H1 (cell line): ENCODE results near the gene EPB41L1. TPM values are rescaled to one million over a fixed set of nuclear protein-coding genes. Genes with fewer than 3 reads are reported as not detected.

ENCODE experiments used
- CTCF ChIA-PET: fragments of 300-600 bp; sonication (Branson Sonifier 250); formaldehyde crosslinking; loops from one replicate; lab custom pipeline; 2021; ENCODE audit not compliant: partially characterized antibody; lab: Charles Lee
- POLR2A ChIA-PET: fragments of 300-600 bp; sonication (Branson Sonifier 250); formaldehyde crosslinking; loops from one replicate; lab custom pipeline; 2021; ENCODE audit warnings: inconsistent platforms; ENCODE audit not compliant: partially characterized antibody; lab: Charles Lee
- DNase-seq, 2 experiments: peaks; one replicate each; pipeline versions ENCODE4 v3.0.0 to v3.0.0-alpha.2; 2010 to 2022; ENCODE audit warnings: low spot score in 2 of 2, low read depth in 1 of 2, mixed read lengths in 1 of 2
- FAIRE-seq: peaks from 2 replicates; lab custom pipeline; 2011; peaks lifted over from hg19 to GRCh38; lab: Jason Lieb, UNC
- H2AFZ ChIP-seq: 2 replicates; pipeline ENCODE4 v1.8.1; 2012; ENCODE audit warnings: low read length, inconsistent platforms
- H2AK5ac ChIP-seq: 2 replicates; pipeline ENCODE4 v1.6.1; 2013; ENCODE audit warnings: low read depth, low read length
- H2BK120ac ChIP-seq: replicated peaks from 2 replicates; pipeline ENCODE3; 2013; ENCODE audit warnings: low read depth, low read length, inconsistent platforms
- H2BK12ac ChIP-seq: 2 replicates; pipeline ENCODE4 v1.6.1; 2013; ENCODE audit warnings: low read depth, low read length
- H2BK15ac ChIP-seq: 2 replicates; pipeline ENCODE4 v1.6.1; 2013; ENCODE audit warnings: low read length
- H2BK20ac ChIP-seq: 2 replicates; pipeline ENCODE4 v1.6.1; 2013; ENCODE audit warnings: low read length
- H2BK5ac ChIP-seq: 2 replicates; pipeline ENCODE4 v1.6.1; 2013; ENCODE audit warnings: low read depth, low read length
- H3K14ac ChIP-seq: 2 replicates; pipeline ENCODE4 v1.6.1; 2013; ENCODE audit warnings: inconsistent platforms; ENCODE audit not compliant: insufficient read length
- H3K18ac ChIP-seq: 2 replicates; pipeline ENCODE4 v1.6.1; 2013; ENCODE audit warnings: low read length; ENCODE audit errors: extremely low read depth
- H3K23ac ChIP-seq: 2 replicates; pipeline ENCODE4 v1.6.1; 2013; ENCODE audit warnings: inconsistent platforms; ENCODE audit not compliant: insufficient read length
- H3K23me2 ChIP-seq: 2 replicates; pipeline ENCODE4 v1.6.1; 2013; ENCODE audit warnings: low read depth, low read length
- H3K27ac ChIP-seq: 2 replicates; pipeline ENCODE4 v1.6.1; 2011; ENCODE audit warnings: low read depth, low read length, inconsistent platforms
- H3K27me3 ChIP-seq, 4 experiments: replicated peaks in 1 of 4; 1 replicate in 1 of 4; 2 replicates in 3 of 4; pipeline versions ENCODE4 v1.6.1 to v1.8.1; 2011 to 2013; ENCODE audit warnings: low read length in 3 of 4, mild to moderate bottlenecking in 3 of 4, inconsistent platforms in 2 of 4, mixed read lengths in 2 of 4, moderate library complexity in 1 of 4; ENCODE audit not compliant: control insufficient read depth in 3 of 4, insufficient read depth in 3 of 4; ENCODE audit errors: extremely low read depth in 1 of 4
- H3K36me3 ChIP-seq, 4 experiments: 2 replicates each; pipeline versions ENCODE4 v1.6.1 to v1.8.1; 2011 to 2013; ENCODE audit warnings: mild to moderate bottlenecking in 4 of 4, low read length in 3 of 4, moderate library complexity in 2 of 4, control low read depth in 1 of 4, inconsistent platforms in 1 of 4; ENCODE audit not compliant: insufficient read depth in 4 of 4, control insufficient read depth in 2 of 4
- H3K4ac ChIP-seq: replicated peaks from 2 replicates; pipeline ENCODE3; 2013; ENCODE audit warnings: low read length, low read depth, mixed read lengths, inconsistent platforms; ENCODE audit not compliant: insufficient read length
- H3K4me1 ChIP-seq, 4 experiments: replicated peaks in 1 of 4; 1 replicate in 1 of 4; 2 replicates in 3 of 4; pipeline versions ENCODE4 v1.6.1 to v1.8.1; 2011 to 2013; ENCODE audit warnings: low read length in 3 of 4, inconsistent platforms in 2 of 4, mixed read lengths in 1 of 4; ENCODE audit not compliant: insufficient read depth in 4 of 4, control insufficient read depth in 3 of 4
- H3K4me2 ChIP-seq, 2 experiments: 2 replicates each; pipeline versions ENCODE4 v1.6.1 to v1.8.1; 2011 to 2013; ENCODE audit warnings: low read depth in 2 of 2, low read length in 2 of 2, control low read depth in 1 of 2, inconsistent platforms in 1 of 2, mild to moderate bottlenecking in 1 of 2; ENCODE audit not compliant: insufficient read depth in 1 of 2
- H3K4me3 ChIP-seq, 4 experiments: fragments of 200-600, 300-600 bp in 1 of 4; sonication (generic), shearing (Covaris generic), sonication (Bioruptor Twin) in 1 of 4; 2 replicates each; pipeline versions ENCODE4 v1.5.1 to v1.8.1; 2011 to 2016; ENCODE audit warnings: low read length in 4 of 4, low read depth in 3 of 4, control low read depth in 2 of 4, inconsistent platforms in 2 of 4, mild to moderate bottlenecking in 2 of 4, mixed read lengths in 1 of 4, moderate library complexity in 1 of 4; ENCODE audit not compliant: insufficient read depth in 2 of 4; ENCODE audit errors: extremely low read depth in 1 of 4
- H3K56ac ChIP-seq: replicated peaks from 2 replicates; pipeline ENCODE3; 2013; ENCODE audit warnings: low read depth, mild to moderate bottlenecking, mixed read lengths, low read length, inconsistent platforms; ENCODE audit not compliant: insufficient read length
- H3K79me1 ChIP-seq: 2 replicates; pipeline ENCODE4 v1.6.1; 2013; ENCODE audit warnings: low read depth, low read length, control low read depth
- H3K79me2 ChIP-seq, 2 experiments: 2 replicates each; pipeline versions ENCODE4 v1.6.1 to v1.8.1; 2012 to 2013; ENCODE audit warnings: low read length in 2 of 2, mild to moderate bottlenecking in 2 of 2, inconsistent platforms in 1 of 2; ENCODE audit not compliant: insufficient read depth in 2 of 2, control insufficient read depth in 1 of 2
- H3K9ac ChIP-seq, 4 experiments: replicated peaks in 1 of 4; 1 replicate in 1 of 4; 2 replicates in 3 of 4; pipeline versions ENCODE4 v1.6.1 to v1.8.1; 2011 to 2013; ENCODE audit warnings: low read depth in 3 of 4, low read length in 3 of 4, control low read depth in 2 of 4, mild to moderate bottlenecking in 2 of 4, moderate library complexity in 2 of 4, inconsistent platforms in 1 of 4; ENCODE audit errors: extremely low read depth in 1 of 4
- H3K9me3 ChIP-seq, 2 experiments: 2 replicates each; pipeline versions ENCODE4 v1.6.1 to v1.8.1; 2012 to 2013; ENCODE audit warnings: mild to moderate bottlenecking in 2 of 2, moderate library complexity in 2 of 2, control low read depth in 1 of 2, inconsistent platforms in 1 of 2, low read depth in 1 of 2, low read length in 1 of 2, mixed read lengths in 1 of 2; ENCODE audit not compliant: insufficient read depth in 2 of 2
- H4K20me1 ChIP-seq, 2 experiments: replicated peaks in 1 of 2; 2 replicates each; pipeline versions ENCODE3 to v1.8.1; 2011 to 2013; ENCODE audit warnings: inconsistent platforms in 2 of 2, low read length in 2 of 2, mild to moderate bottlenecking in 1 of 2; ENCODE audit not compliant: insufficient read depth in 2 of 2, control insufficient read depth in 1 of 2
- H4K5ac ChIP-seq: 2 replicates; pipeline ENCODE4 v1.6.1; 2013; ENCODE audit warnings: low read length, low read depth, mixed read lengths, inconsistent platforms; ENCODE audit not compliant: insufficient read length
- H4K8ac ChIP-seq: 2 replicates; pipeline ENCODE4 v1.8.0; 2013; ENCODE audit warnings: mild to moderate bottlenecking, moderate library complexity, low read length, inconsistent platforms; ENCODE audit not compliant: insufficient read depth; ENCODE audit errors: extremely low read depth
- H4K91ac ChIP-seq: replicated peaks from 2 replicates; pipeline ENCODE3; 2013; ENCODE audit warnings: low read length, mixed read lengths, inconsistent platforms; ENCODE audit not compliant: insufficient read length
- BACH1 ChIP-seq: IDR thresholded peaks from 2 replicates; pipeline ENCODE4 v1.6.1; 2012; ENCODE audit warnings: low read length, improper control_type of control experiment
- CEBPB ChIP-seq: IDR thresholded peaks from 2 replicates; pipeline ENCODE4 v1.6.1; 2012; ENCODE audit warnings: low read depth, low read length
- FOSL1 ChIP-seq: IDR thresholded peaks from 2 replicates; pipeline ENCODE4 v1.6.1; 2011; ENCODE audit warnings: mild to moderate bottlenecking, low read depth, low read length, moderate library complexity; ENCODE audit not compliant: insufficient read depth
- HDAC6 ChIP-seq: IDR thresholded peaks from one replicate; pipeline ENCODE4 v1.7.1; 2012; ENCODE audit warnings: low read depth, mild to moderate bottlenecking, inconsistent platforms, low read length, moderate library complexity
- MAFK ChIP-seq: IDR thresholded peaks from 2 replicates; pipeline ENCODE4 v1.6.1; 2012; ENCODE audit warnings: low read depth, mild to moderate bottlenecking, improper control_type of control experiment, low read length
- MAX ChIP-seq: IDR thresholded peaks from 2 replicates; pipeline ENCODE4 v1.6.1; 2012; ENCODE audit warnings: inconsistent platforms
- POLR2AphosphoS5 ChIP-seq: IDR thresholded peaks from 2 replicates; pipeline ENCODE4 v1.6.1; 2011; ENCODE audit warnings: low read depth, low read length
- POU5F1 ChIP-seq: IDR thresholded peaks from 2 replicates; pipeline ENCODE4 v1.6.1; 2011; ENCODE audit warnings: low read depth, mild to moderate bottlenecking, low read length, moderate library complexity
- RFX5 ChIP-seq: IDR thresholded peaks from 2 replicates; pipeline ENCODE4 v1.6.1; 2011; ENCODE audit warnings: low read depth, low read length, improper control_type of control experiment, borderline replicate concordance
- SIX5 ChIP-seq: IDR thresholded peaks from 2 replicates; pipeline ENCODE4 v1.6.1; 2011; ENCODE audit warnings: mild to moderate bottlenecking, low read depth, low read length
- TAF1 ChIP-seq: IDR thresholded peaks from 2 replicates; pipeline ENCODE4 v1.6.1; 2011; ENCODE audit warnings: mild to moderate bottlenecking, low read depth, low read length
- TAF7 ChIP-seq: optimal IDR thresholded peaks from 2 replicates; pipeline ENCODE3; 2011; ENCODE audit warnings: low read depth, mild to moderate bottlenecking, inconsistent platforms, low read length, moderate library complexity, borderline replicate concordance
- TBP ChIP-seq: IDR thresholded peaks from 2 replicates; pipeline ENCODE4 v1.6.1; 2011; ENCODE audit warnings: low read depth, low read length, improper control_type of control experiment
- YY1 ChIP-seq: IDR thresholded peaks from 2 replicates; pipeline ENCODE4 v1.6.1; 2011; ENCODE audit warnings: low read depth, mild to moderate bottlenecking, low read length
- ZNF274 ChIP-seq: IDR thresholded peaks from 2 replicates; pipeline ENCODE4 v1.7.0; 2012; ENCODE audit warnings: low read length, borderline replicate concordance; ENCODE audit errors: extremely low read depth
- WGBS, 2 experiments: shearing (Covaris generic) in 1 of 2; methylation state at CpG; one replicate each; pipeline versions ENCODE4 v1.1.6 to v1.1.7; 2013 to 2015; ENCODE audit warnings: low lambda C conversion rate in 2 of 2, mixed read lengths in 2 of 2, inconsistent platforms in 1 of 2, low coverage in 1 of 2, missing lambda C conversion rate in 1 of 2; ENCODE audit not compliant: insufficient replicate concordance in 2 of 2, insufficient coverage in 1 of 2, insufficient read length in 1 of 2; ENCODE audit errors: extremely low coverage in 1 of 2, missing lambda C conversion rate in 1 of 2; 5-methylcytosine and 5-hydroxymethylcytosine counted together
- polyA plus RNA-seq, 7 experiments: library from polyadenylated mRNA; depleted of rRNA in 3 of 7; stranded (reverse) in 5 of 7; unstranded in 2 of 7; fragments of >200 nt in 5 of 7; fragments of 200-250 nt in 2 of 7; gene quantifications; 1 replicate in 5 of 7; 2 replicates in 1 of 7; 4 replicates in 1 of 7; pipeline versions ENCODE4 v1.2.1 to v1.2.3, GENCODE V29; 2011 to 2013; ENCODE audit warnings: missing spikeins in 2 of 7, mixed read lengths in 2 of 7
- total RNA-seq: library from RNA; stranded (reverse); fragmentation: NEBNext Ultra II Directional; extraction: Animal tissue kit (Norgen Biotek cat#: 25700); gene quantifications from 2 replicates; pipeline ENCODE4 v1.2.1, GENCODE V29; 2021

Gene EPB41L1
- total and polyA plus RNA-seq, 2 of the 8 experiments (the other 6 are each of a cell fraction or from before 2014, with no cell fraction given), result 14.8 to 36.0 TPM

DNA sequence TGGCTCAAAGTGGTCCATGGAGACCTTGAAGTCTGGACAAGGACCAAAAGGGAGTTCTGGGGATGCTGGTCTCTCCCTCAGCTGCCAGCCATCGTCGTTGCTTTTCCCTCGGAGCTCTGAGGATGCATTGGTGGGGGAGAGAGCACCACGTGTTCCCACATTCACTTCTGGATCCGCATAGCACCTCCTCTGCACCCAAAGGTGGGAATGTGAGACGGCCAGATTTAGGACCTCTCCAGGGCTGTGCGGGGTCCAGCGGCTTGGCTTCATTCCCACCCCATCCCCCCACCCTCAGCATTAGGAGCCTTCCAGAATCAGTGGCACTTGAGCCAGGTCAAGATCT is 1.1 kb downstream of the EPB41L1 start:
- Histone ChIP-seq H3K14ac (no peak overlapping the region), H4K91ac (no peak overlapping the region), H4K8ac (no peak overlapping the region), H3K9me3 (no peaks in the 10 kb centered on the region), H3K27me3 (peaks cover 0 to 4% (median under 1%) of the 10 kb centered on the region in 4 experiments; a peak in 3 of 7 replicates), H3K56ac (no peak overlapping the region), H3K79me1 (no peaks in the 10 kb centered on the region; the same call in 1 of the 2 replicates), H2BK15ac (no peak overlapping the region), H3K4me3 (peak overlapping the region in 1 of 4 experiments; percentile 91; a peak in 3 of 8 replicates), H3K27ac (no peak overlapping the region), H3K79me2 (no peaks in the 10 kb centered on the region), H2BK120ac (no peak overlapping the region), H3K4ac (no peak overlapping the region), H3K9ac (no peak overlapping the region), H2AFZ (no peak overlapping the region), H3K4me1 (peaks cover 3 to 15% (median 9%) of the 10 kb centered on the region in 4 experiments), H4K5ac (no peak overlapping the region), H3K36me3 (no peaks in the 10 kb centered on the region), H2BK5ac (no peak overlapping the region), H3K18ac (no peak overlapping the region), H2BK12ac (no peak overlapping the region; the same call in 1 of the 2 replicates), H2BK20ac (no peak overlapping the region), H3K4me2 (peak overlapping the region; percentile 79 to 90; a peak in 3 of 4 replicates), H2AK5ac (0 out of 2 replicates have a peak overlapping the region, but pooled peaks have one; percentile 61), H3K23me2 (peaks cover 6% of the 10 kb centered on the region; the same call in 1 of the 2 replicates), H3K23ac (no peak overlapping the region)
- POLR2A ChIA-PET, result interaction anchor here (0.7 kb wide), 1 partner anchor 451 kb away, joined by 3 read pairs; no protein-coding TSS in a partner anchor
- 82% methylated on average over 8 of the region's 8 CpGs; no CpG with 5 or more reads in 1 of the 2 experiments for WGBS, 2 experiments
- FAIRE-seq, result no peak
- DNase-seq, result no peak
- CTCF ChIA-PET, result interaction anchor here (0.6 to 5.9 kb wide), 22 partner anchors 11 to 388 kb away, joined by 3 to 114 read pairs (median 9); no protein-coding TSS in a partner anchor
- TF ChIP-seq YY1, result no peak
- TF ChIP-seq TAF7, result no peak
- TF ChIP-seq BACH1, result no peak
- TF ChIP-seq ZNF274, result no peak
- no peak for TF ChIP-seq CEBPB
- no peak for TF ChIP-seq MAFK
- no peak for TF ChIP-seq FOSL1
- no peak for TF ChIP-seq MAX
- TF ChIP-seq POU5F1, result no peak
- TF ChIP-seq SIX5, result no peak
- TF ChIP-seq TBP, result no peak
- TF ChIP-seq HDAC6, result no peak
- TF ChIP-seq POLR2AphosphoS5, result no peak
- TF ChIP-seq RFX5, result no peak
- no peak for TF ChIP-seq TAF1
- TF ChIP-seq, all 59 proteins: peak for 0
- H4K20me1 ChIP-seq, result peaks cover 4 to 8% of the 10 kb centered on the region in 2 experiments
